A549 treated with ZK216348 at 1 μM for 4 hours (cell line): Measurements from ENCODE around the gene MRPL46. TPM values are rescaled to one million over a fixed set of nuclear protein-coding genes. Genes with fewer than 3 reads are reported as not detected.

Experiments used
- total RNA-seq: library from RNA; stranded (reverse); fragments of 200-300 nt; extraction: Qiagen RNA extraction; gene quantifications from 5 replicates; pipeline ENCODE4 v1.2.3, GENCODE V29; 2022; ENCODE audit warnings: low read depth

Gene MRPL46
- 51.1 to 65.5 TPM (median 57.6 TPM) in 5 replicates for total RNA-seq

GRCh38 chr15:88467073-88467934 is at the start of gene MRPL46, which contains the start of gene MRPS11:
MRPL46 (minus strand) TSS chr15:88467388; CDS start chr15:88467377, 11 bp downstream.
MRPS11 (plus strand) TSS chr15:88467708; CDS start chr15:88467718, 10 bp downstream.

Other genes with a start within 250 kb of the MRPL46 start
- 14.9 to 27.5 TPM (median 23.0 TPM) in 5 replicates for gene NTRK3, start 210.6 kb downstream of the MRPL46 start, total RNA-seq
- 104 to 122 TPM (median 114 TPM) in 5 replicates for gene MRPS11, start 320 bp upstream of the MRPL46 start, total RNA-seq
- gene DET1, start 79.3 kb upstream of the MRPL46 start, total RNA-seq, result 4.7 to 6.3 TPM (median 5.2 TPM) in 5 replicates
- gene AEN, start 154.0 kb upstream of the MRPL46 start, total RNA-seq, result 64.5 to 87.2 TPM (median 81.1 TPM) in 5 replicates
- 23.1 to 46.0 TPM (median 39.6 TPM) in 5 replicates for gene ISG20, start 171.6 kb upstream of the MRPL46 start, total RNA-seq